Stimulated activated CD8-positive, alpha-beta memory T cell treated with anti-CD3 and anti-CD28 coated beads, Interleukin-4, amount 100 ng/mL, for 48 hours (primary cell): ENCODE data around the gene LMNTD2.

Experiments
- DNase-seq: peaks from one replicate; pipeline ENCODE4 v3.0.0-alpha.2; 2020

LMNTD2 gene

GRCh38 chr11:560305-561147 lies at the start of gene LMNTD2, which contains the start of gene RASSF7:
Gene LMNTD2, minus strand, starts transcription at chr11:560738. Its CDS starts 22 bp downstream, at chr11:560716.
Gene RASSF7, plus strand, starts transcription at chr11:560970. Its CDS starts 799 bp downstream, at chr11:561769.
- peak; percentile 98 for DNase-seq

DNA sequence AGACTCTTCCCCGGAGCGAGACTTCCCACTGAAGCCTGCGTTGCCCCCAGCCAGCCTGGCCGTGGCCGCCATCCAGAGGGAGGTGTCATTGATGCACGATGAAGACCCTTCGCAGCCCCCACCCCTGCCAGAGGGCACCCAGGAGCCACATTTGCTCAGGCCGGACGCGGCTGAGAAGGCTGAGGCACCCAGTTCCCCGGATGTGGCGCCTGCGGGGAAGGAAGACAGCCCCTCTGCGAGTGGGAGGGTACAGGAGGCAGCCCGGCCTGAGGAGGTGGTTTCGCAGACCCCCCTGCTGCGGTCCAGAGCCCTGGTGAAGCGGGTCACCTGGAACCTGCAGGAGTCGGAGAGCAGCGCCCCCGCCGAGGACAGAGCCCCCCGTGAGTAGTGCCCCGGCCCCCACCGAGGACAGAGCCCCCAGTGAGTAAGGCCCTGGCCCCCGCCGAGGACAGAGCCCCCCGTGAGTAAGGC lies 48.8 kb upstream of the LMNTD2 start:
- DNase-seq: no peak

- DNase-seq: no peak
Observed at GRCh38 chr11:608791-609251, 48.3 kb upstream of the LMNTD2 start.

DNA sequence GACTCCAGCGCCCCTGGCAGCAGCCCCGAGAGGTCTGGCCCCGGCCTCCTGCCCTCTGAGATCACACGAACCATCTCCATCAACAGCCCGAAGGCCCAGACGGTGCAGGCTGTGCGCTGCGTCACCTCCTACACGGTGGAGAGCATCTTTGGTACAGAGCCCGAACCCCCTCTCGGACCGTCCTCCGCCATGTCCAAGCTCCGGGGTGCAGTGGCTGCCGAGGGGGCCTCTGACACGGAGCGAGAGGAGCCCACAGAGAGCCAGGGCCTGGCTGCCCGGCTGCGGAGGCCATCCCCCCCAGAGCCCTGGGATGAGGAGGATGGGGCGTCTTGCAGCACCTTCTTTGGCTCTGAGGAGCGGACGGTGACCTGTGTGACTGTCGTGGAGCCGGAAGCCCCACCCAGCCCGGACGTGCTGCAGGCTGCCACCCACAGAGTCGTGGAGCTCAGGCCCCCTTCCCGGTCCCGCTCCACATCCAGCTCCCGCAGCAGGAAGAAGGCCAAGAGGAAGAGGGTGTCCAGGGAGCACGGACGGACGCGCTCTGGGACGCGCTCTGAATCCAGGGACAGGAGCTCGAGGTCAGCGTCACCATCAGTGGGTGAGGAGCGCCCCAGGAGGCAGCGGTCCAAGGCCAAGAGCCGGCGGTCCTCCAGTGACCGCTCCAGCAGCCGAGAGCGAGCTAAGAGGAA lies 47.6 kb upstream of the LMNTD2 start:
- DNase-seq: no peak

DNA sequence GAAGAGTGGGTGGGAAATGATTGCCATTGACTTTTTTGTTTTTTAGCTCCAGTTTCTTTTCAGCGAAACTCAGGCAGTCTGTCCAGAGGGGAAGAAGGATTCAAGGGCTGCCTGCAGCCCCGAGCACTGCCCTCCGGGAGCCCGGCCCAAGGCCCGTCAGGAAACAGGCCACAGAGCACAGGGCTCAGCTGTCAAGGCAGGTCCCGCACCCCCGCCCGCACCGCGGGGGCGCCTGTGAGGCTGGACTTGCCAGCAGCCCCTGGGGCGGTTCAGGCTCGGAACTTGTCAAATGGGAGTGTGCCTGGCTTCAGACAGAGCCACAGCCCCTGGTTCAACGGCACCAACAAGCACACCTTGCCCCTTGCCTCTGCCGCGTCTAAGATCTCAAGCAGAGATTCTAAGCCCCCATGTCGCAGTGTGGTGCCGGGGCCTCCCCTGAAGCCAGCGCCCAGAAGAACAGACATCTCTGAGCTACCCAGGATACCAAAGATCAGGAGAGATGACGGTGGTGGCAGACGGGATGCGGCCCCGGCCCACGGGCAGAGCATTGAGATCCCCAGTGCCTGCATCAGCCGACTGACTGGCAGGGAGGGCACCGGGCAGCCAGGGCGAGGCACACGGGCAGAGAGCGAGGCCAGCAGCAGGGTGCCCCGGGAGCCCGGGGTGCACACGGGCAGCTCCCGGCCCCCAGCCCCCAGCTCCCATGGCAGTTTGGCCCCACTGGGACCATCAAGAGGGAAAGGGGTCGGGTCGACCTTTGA lies 46.7 kb upstream of the LMNTD2 start:
- no peak for DNase-seq

- no peak for DNase-seq
Observed at GRCh38 chr11:606245-606644, 45.7 kb upstream of the LMNTD2 start.

DNA sequence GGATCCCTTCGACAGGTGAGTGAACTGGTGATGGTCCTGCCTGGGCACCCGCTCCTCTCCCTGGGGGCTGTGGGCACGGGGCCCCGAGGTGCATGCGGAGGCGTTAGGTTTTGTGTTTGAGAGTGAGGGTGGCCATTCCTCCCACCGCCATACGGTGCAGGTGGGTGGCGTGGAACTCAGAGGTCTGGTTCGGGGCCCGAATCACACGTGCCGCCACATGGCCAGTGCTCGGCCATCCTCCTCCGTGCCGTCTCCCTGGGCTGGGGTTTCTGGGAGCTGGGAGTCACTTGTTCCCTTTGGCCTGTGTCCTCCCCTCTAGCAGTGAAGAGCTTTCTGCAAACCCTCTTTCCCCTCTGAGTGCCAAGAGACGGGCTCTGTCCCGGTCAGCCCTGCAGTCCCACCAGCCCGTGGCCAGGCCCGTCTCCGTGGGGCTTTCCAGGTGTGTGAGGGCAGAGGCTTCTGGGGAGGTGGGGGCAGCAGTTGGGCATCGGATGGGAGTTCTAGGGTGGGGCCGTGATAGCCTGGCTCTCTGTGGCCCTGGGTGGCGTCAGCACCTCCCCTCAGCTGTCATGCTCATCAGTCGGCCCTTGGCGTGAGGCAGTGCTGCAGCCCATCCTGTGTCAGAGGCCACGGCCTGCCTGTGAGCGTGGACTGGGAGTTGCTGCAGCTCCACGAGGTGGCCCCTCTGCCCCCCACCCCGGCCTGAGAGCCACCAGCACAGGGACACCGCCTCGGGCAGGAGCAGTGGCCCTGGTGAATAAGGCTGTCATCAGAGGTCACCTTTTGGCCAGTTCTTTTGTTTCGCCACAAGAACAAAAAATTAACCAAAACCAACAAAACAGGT lies 45.0 kb upstream of the LMNTD2 start:
- DNase-seq: no peak

DNA sequence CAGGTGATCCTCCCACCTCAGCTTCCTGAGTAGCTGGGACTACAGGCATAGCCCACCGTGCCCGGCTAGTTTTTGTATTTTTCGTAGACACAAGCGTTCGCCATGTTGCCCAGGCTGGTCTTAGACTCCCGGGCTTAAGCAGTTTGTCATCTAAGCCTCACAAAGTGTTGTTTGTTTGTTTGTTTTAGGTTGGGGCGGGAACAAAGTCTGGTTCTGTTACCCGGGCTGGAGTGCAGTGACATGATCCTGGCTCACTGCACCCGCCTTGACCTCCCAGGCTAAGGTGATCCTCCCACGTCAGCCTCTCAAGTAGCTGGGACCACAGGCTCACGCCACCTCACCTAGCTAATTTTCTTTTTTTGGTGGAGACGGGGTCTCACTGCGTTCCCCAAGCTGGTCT lies 42.6 kb upstream of the LMNTD2 start:
- no peak for DNase-seq

DNA sequence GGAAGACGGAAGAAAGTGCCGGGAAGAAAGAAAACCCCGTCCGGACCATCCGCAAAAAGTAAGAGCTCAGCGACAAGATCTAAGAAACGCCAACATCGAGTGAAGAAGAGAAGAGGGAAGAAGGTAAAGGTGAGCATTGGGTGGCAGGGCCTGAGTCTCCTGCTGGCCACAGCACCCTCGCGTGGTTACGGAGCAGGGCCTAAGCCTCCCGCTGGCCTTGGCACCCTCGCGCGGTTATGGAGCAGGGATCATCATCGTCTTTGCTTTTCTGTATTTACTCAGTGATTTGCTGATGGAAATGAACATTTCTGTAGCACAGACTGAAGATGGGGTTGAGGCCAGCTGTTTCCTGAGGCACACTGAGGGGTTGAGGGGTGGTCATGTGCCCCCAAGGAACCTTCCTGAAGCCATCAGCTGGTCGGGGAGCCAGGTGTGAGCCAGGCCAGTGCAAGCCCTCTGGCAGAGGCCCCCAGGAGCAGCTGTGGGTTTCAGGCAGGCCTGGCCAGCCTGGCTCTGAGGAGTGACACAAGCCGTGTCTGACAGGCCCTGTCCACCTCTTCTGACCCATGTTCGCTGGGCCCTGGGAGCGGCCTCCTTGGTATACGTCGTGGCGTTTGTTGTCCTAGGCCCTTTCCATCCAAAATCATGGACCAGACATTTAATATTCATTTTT lies 41.2 kb upstream of the LMNTD2 start:
- DNase-seq: no peak

- no peak for DNase-seq
Observed at GRCh38 chr11:598005-598680, 37.6 kb upstream of the LMNTD2 start.

DNA sequence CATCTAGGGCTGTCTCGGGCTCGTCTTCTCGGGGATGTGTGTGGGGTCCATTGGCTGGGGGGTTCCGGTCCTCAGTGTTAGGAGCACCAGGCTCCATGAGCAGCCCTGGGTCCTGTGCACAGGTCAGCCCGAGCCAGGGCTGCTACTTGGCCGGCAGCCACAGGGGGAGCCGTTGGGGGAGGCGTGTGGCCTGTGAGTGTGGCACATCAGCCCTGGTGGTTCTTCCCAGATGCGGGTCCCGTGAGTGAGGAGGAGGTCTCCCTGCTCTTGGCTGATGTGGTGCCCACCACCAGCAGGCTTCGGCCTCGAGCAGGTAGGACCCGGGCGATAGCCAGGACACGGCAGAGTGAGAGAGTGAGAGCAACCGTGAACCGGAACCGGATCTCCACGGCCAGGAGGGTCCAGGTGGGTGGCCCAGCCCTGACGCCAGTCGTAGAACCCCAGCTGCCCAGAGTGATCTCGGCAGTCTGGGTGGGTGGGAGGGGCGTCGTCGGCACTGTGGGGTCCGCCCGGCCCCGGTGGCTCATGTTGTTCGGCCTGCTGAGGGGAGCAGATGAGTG lies 36.7 kb upstream of the LMNTD2 start:
- DNase-seq: no peak

- DNase-seq: no peak
Observed at GRCh38 chr11:596374-596773, 35.8 kb upstream of the LMNTD2 start.

DNA sequence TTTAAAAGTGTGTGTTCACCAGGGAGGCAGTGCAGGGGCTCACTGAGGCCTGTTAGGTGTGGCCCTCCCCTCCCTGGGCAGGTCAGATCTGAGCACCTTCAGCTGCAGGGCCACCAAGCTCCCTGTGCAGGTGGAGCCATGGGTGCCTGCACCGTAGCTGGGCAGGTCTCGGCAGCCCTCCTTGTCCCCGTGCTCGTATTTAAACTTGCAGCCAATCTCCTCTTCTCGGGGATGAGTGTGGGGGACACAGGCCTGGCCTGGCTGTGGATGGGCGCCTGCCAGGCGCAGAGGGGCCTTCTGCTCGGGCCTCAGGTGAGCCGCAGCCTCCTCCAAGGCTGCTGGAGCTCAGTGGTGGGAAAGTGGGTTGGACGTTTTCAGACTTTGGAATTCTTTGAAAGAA lies 34.9 kb upstream of the LMNTD2 start:
- DNase-seq: no peak

- DNase-seq: no peak
Observed at GRCh38 chr11:593347-593746, 32.8 kb upstream of the LMNTD2 start.

GRCh38 chr11:592918-593317 lies 32.4 kb upstream of the LMNTD2 start:
- no peak for DNase-seq

DNA sequence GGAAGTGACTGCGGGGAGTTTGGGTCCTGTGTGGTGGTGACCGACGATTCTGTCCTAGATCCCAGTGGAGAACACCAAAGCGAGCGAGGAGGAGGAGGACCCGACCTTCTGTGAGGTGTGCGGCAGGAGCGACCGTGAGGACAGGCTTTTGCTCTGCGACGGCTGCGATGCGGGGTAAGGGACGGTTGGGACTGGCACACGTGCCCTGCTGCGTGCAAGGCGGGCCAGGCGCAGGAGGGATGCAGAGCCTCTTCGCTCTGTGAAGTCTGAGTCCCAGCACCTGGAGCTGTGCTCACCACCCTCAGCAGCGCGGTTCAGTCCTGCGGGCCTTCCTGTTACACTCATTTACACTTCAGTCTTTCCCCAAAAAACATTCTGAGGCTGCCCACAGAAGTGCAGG lies 32.0 kb upstream of the LMNTD2 start:
- no peak for DNase-seq

GRCh38 chr11:590997-591396 lies 30.5 kb upstream of the LMNTD2 start:
- no peak for DNase-seq

DNA sequence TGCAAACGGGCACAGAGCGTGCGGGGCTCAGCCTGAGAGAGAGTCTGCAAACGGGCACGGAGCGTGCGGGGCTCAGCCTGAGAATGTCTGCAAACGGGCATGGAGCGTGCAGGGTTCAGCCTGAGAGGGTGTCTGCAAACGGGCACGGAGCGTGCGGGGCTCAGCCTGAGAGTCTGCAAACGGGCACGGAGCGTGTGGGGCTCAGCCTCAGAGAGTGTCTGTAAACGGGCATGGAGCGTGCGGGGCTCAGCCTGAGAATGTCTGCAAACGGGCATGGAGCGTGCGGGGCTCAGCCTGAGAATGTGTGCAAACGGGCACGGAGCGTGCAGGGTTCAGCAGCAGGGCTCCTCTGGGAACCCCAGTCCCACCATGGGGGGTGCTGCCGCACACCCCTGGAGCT lies 29.3 kb upstream of the LMNTD2 start:
- no peak for DNase-seq

DNA sequence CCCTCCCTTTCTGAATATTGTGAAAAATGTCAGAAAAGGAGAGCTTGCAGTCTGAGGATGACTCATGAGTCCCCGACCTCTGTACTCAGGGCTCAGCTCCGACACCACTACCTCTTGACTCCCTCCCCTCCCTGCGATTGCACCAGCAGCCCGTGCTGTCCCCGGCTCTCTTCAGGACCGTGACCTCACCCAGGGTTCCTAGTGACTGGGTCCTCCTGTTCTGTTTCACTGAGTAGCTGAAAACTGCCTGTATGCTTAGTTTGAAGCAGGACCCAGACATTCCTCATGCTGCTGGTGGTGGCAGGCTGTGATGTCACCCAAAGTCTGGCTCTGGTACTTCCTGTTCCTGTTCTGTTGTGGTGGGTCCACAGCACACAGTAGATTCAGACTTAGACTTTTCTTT lies 27.4 kb upstream of the LMNTD2 start:
- DNase-seq: peak; percentile 79

GRCh38 chr11:587546-587945 lies 27.0 kb upstream of the LMNTD2 start:
- DNase-seq: no peak
